Stimulated activated CD8-positive, alpha-beta memory T cell treated with anti-CD3 and anti-CD28 coated beads, Interleukin-15, amount 100 ng/mL, for 1 hour (primary cell): Measurements from ENCODE around the gene MAP3K20.

Experiments used
- DNase-seq: peaks from one replicate; pipeline ENCODE4 v3.0.0-alpha.2; 2020; ENCODE audit warnings: low read depth

MAP3K20 gene

DNA sequence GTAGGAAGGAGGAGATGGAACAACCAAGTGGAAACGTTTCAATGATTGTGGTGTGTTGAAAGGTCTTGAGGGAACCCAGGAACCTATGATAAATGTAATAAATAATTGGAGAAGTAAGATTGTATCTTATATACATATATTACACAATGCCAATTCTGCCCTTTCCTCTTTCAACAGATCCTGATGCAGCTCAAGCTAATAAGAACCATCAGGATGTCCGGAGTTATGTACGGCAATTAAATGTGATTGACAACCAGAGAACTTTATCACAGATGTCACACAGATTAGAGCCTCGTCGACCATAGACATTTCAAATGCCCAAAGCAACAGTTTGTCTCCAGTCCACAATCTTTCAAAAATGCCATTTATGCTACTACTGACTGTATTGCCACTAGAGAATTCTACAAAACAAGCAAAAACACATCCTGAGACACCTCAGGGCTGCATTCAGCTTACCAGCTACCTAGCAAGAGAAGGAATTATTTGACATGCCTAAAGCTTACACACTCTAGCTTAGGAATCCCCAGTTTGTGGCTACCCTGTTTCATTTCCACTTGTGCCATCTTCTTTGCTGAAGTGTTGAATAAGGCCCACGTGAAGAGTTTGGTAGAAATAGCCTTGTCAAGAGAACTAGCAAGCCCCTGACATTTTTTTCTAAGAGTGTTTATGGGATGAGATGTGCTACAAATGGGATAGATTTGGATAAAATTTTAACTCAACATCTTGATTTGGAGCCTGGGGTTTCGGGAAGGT lies 24.0 kb upstream of the MAP3K20 start:
- DNase-seq = no peak

- no peak for DNase-seq
These were observed 22.5 kb upstream of the MAP3K20 start for GRCh38 chr2:173053043-173053699.

DNA sequence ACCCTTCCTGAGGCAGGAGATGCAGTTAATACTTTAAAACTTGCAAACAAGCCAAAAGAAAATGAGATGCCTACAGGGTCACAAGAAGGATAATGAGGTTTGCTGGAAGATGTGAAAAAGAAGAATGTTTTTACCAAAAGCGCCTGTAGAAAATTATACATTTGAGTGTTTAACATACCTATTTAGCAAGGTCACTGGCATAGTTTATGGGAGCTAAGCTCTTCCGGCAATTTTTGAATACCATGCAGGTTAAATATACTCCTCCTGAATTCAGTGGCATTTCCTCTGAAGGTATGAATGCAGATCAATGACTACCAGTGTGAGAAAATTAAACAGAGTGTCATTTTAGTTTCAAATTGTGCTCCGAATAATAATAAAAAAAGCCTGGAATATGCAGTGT lies 21.2 kb upstream of the MAP3K20 start:
- no peak for DNase-seq

DNA sequence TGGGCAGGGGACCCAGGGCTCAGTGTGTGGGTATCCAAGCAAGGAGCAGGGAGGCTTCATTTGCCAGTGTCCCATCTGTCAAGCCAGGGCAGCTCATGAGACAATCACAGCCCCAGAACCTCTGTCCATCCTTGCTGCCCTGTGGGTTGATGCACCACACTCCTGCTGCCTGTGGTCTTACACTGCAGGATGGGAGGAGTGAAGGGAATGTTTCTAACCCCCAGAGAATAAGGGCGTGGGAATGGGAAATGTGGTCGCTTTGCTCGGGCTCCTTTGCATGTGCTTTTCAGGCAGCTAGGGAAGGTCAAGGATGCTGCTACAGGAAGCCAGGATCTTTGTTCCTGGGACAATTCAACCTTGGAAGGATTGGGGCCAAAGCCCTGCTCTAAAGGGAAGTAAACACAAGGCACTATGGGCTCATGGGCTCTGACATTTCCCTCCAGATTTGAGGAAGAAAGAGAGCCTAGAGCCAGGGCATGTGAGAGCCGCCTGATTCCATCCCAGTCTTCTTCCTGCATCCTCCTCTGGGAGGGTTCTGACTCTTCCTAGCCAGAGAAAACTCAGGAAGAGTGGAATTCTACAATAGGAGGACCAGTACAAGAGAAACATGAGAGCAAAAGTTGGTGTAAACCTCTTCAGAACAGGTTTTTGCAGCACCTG lies 18.8 kb upstream of the MAP3K20 start:
- no peak for DNase-seq

- DNase-seq = no peak
These were observed 17.5 kb upstream of the MAP3K20 start for GRCh38 chr2:173058097-173058496.

GRCh38 chr2:173058673-173059072 lies 17.0 kb upstream of the MAP3K20 start:
- DNase-seq = no peak

DNA sequence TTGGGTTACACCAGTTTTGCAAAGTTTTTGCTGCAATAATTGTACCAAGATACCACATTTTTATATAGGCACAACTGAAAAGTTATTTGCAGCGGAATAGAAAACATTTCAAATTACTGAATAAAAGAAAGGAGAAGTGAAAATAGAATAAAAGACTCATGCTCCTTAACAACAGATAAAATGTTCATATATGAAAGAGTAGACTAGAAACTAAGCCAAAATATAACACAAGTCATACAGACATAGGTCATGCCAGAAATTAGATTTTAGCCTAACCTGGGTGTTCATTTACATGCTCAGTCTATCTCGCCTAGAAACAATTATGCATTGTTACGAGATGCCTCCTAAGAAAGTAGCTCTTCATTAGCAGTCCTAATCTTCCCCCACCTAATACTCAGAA lies 16.4 kb upstream of the MAP3K20 start:
- no peak for DNase-seq

GRCh38 chr2:173059971-173060461 lies 15.6 kb upstream of the MAP3K20 start:
- DNase-seq = no peak

DNA sequence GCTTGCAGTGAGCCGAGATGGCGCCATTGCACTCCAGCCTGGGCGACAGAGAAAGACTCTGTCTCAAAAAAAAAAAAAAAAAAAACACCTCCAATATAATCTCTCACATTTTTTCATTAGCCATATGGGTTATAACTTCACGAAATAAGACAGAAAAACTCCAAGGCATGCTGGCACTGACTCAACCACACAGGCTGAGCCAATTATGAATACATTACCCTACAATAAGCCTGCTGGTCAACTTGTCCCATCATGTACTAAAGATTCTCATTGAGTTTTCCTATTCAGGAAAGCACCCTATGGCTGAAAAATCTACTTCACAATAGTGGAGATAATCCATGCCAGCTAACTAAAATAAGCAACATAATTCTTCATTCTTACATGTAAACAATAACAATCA lies 12.8 kb upstream of the MAP3K20 start:
- DNase-seq = no peak

- DNase-seq = no peak
These were observed 11.4 kb upstream of the MAP3K20 start for GRCh38 chr2:173064151-173064805.

GRCh38 chr2:173066887-173067676 lies 8.6 kb upstream of the MAP3K20 start:
- no peak for DNase-seq

DNA sequence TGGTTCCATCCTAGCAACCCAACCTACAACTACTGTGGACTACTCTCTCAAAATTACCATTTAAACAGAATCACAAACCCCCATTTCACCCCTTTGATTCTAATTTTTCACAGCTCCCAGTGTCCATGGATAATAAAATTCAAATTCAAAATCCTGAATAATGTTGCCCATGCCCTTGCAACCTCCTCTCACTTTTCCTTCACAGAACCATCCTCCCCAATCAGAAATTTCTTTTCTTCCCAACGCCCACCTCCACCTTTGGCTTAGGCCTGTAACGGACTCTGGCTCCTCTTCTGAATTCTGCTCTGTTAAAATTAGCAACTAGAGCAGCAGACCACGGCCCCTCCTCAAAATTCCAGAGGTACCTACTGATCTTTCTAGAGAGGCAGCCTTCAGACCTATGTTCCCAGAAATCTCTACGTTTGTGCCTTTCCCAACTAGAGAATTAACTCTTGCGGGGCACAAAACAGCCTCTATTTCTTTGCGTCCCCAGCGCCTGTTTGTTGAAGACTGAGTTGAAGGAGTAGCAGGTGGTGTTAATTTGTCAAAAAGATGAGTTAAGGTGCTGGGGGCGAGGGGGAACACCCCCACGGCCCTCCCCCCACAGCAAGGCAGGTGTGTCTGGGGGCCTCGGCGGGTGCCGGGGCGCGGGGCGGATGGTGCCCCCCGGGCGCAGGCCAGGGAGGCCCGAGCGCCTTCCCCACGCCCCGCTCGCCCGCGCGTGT lies 428 bp upstream of the MAP3K20 start:
- DNase-seq = no peak

DNA sequence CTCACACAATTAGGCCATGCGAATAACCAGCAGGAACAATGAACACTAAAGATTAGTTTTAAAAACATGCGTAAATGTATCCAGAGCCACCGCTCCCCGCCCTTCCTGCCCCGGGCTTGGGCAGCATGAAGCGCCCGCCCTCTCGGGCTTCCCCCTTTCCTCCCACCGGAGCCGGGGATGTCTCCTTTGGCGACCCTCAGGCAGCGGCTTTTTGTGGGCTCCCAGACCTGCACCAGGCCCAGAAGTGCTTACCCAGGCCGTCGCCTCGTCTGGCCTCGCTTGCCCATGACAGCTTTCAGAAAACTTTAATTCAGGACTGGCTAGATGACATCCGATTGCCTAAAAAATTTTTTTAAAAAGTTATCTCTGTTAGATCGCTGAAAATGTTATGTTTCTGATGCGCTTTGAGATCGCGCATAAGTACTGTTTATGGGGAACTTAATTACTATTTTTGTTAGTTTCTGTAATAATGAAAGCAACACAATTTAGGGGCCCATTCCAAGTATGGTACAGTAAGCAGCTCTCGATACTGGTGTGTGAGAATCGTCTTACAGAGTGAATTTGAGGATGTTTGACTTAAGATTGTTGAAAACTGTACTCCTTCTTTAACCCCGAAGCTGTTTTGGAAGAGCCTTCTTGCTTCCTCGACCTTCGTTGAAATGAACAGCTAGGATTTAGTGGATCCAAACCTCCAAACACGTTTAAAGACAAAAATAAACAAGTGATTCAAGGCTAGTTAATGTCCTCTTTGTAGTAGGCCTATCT lies 1.1 kb downstream of the MAP3K20 start:
- no peak for DNase-seq

DNA sequence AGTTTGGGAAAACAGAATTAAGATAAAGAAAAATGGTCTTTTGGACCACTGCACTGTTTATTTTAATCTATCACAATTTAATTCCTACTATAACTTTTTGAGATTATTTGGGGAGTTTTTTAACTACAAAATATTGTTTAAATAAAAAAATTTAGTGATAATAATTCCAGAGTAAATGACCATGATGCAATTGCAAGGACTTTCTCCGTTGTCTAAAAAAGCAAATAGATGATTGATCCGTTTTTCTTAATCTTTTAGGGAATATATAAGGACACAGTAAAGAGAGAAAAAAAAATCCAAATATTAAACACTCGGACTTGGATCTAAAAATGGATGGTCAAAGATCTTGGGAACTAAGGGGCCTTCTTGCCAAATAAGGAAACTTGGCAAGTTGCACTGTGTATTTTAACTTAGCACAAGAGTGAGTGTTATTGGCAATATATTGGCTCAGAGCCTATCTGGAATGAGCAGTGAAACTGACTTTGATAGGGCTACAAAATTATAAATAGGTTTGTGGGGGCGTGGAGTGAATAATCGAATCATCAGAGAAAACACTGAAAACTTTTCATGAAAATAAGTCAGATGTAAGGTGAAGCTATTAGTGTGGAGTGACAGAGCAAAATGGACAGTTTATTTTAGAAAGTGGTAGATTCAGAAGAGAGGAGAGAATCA lies 2.0 kb downstream of the MAP3K20 start:
- no peak for DNase-seq

- DNase-seq = no peak
These were observed 3.5 kb downstream of the MAP3K20 start for GRCh38 chr2:173079141-173079540.

GRCh38 chr2:173079973-173080860 lies 4.6 kb downstream of the MAP3K20 start:
- DNase-seq = no peak

GRCh38 chr2:173086518-173087213 lies 11.0 kb downstream of the MAP3K20 start:
- no peak for DNase-seq

- DNase-seq = no peak
These were observed 11.6 kb downstream of the MAP3K20 start for GRCh38 chr2:173087214-173087581.
